ENCODE results near the gene ANKS1B. TPM values are rescaled to one million over a fixed set of nuclear protein-coding genes. Genes with fewer than 3 reads are reported as not detected.
A peak's percentile ranks its signal among the peaks of the same experiment; 100 is the strongest.

The ANKS1B gene
- total and polyA plus RNA-seq, 11 donors: 0.62 to 5.8 (median 1.8) TPM

GRCh38 chr12:99486277-99486676 is 498.5 kb downstream of the ANKS1B start:
- ATAC-seq (no peak), DNase-seq (no peak)
- H3K9me3 ChIP-seq: peaks cover 0 to 47% (median 7%) of the 10 kb centered on the region in 12 donors
- H3K4me3 ChIP-seq: no peak overlapping the region
- no peak for TF ChIP-seq CTCF (IDR thresholded peaks at IDR 0.05)
- TF ChIP-seq POLR2A (IDR thresholded peaks at IDR 0.05): no peak
- no peaks in the 10 kb centered on the region for H3K27me3 ChIP-seq
- intact Hi-C loops (cut with DNase I): no loop called here
- H3K4me1 ChIP-seq: no peaks in the 10 kb centered on the region
- H3K36me3 ChIP-seq: no peaks in the 10 kb centered on the region
- WGBS, 4 donors: 33 to 71% (median 62%) methylated on average over 1 of the region's 1 CpG
- no peak overlapping the region for H3K27ac ChIP-seq

DNA sequence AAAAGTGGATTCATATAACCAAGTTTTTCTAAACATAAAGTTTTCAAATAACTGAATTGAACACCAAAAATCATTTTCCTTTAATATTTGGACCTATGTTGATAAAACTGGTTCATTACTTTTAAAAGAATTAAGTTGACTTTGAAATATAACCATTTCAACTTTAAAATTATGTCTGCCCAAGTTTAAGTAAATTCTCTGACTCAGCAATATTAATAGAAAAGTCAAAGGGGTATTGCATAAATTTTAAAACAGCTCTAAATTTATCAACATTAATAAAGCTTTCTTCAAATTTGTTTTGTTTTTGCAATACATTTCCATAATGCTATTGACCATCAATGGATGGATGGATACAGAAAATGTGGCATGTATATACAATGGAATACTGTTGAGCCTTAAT is 505.6 kb downstream of the ANKS1B start:
- no peak for TF ChIP-seq CTCF (IDR thresholded peaks at IDR 0.05)
- TF ChIP-seq POLR2A (IDR thresholded peaks at IDR 0.05): no peak
- intact Hi-C loops (cut with DNase I): no loop called here
- ATAC-seq (no peak), DNase-seq (no peak)
- H3K27ac ChIP-seq: no peak overlapping the region
- peaks cover 0 to 49% (median 4%) of the 10 kb centered on the region in 12 donors for H3K9me3 ChIP-seq
- H3K27me3 ChIP-seq: no peaks in the 10 kb centered on the region
- H3K36me3 ChIP-seq: no peaks in the 10 kb centered on the region
- H3K4me1 ChIP-seq: no peaks in the 10 kb centered on the region
- H3K4me3 ChIP-seq: no peak overlapping the region

DNA sequence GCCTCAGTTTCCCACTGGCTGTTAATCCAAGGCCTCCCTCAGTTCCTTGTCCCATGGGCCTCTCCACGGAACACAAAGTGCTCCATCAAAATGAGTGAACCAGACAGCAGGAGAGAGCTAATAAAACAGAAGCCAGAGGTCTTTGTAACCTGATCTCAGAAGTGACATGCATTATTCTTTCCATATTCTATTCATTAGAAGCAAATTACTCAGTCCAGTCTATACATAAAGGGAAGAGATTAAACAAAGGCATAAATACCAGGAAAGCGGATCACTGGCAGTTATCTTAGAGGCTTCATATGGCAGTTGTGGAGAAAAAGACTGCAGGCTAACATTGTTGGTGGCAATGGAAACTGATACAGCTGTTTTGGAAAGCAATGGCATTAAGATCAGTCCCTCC is 507.8 kb downstream of the ANKS1B start:
- DNase-seq (no peak), ATAC-seq (no peak)
- intact Hi-C loops (cut with DNase I): no loop called here
- 72 to 92% (median 74%) methylated on average over 2 of the region's 2 CpGs for WGBS, 4 donors
- Histone ChIP-seq H3K36me3 (no peaks in the 10 kb centered on the region), H3K9me3 (peaks cover 0 to 27% (median 4%) of the 10 kb centered on the region in 12 donors), H3K27ac (no peak overlapping the region), H3K27me3 (no peaks in the 10 kb centered on the region), H3K4me1 (no peaks in the 10 kb centered on the region), H3K4me3 (no peak overlapping the region)
- TF ChIP-seq CTCF (IDR thresholded peaks at IDR 0.05): no peak
- no peak for TF ChIP-seq POLR2A (IDR thresholded peaks at IDR 0.05)

DNA sequence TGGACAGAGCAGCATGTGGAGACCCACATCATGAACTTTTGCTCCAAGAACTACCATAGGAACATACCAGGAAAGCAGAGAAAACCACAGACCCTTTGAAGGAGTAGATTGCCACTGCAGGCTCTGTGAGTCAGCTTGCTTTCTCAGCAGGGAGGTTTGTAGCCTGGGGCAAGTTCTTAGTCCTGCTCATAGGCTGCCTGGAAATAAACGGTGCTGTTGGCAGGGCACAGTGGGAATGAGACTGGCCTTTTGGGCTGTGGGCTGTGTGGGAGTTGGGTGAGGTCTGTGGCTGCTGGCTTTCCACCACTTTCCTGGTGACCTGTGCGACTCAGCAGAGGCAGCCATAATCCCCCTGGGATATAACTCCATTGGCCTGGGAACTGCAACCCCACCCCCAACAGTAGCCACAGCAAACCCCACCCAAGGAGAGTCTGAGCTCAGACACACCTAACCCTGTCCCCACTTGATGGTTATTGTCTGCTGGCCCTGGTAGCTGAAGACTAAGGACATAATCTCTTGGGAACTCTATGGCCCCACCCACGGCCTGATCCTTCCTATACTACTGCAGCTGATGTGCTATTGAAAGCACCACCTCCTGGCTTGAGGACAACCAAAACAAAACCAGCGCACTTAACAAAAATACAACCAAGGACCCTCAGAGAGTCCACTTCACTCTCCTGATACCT is 529.2 kb downstream of the ANKS1B start:
- Histone ChIP-seq H3K27me3 (no peaks in the 10 kb centered on the region), H3K36me3 (no peaks in the 10 kb centered on the region), H3K4me3 (no peak overlapping the region), H3K27ac (no peak overlapping the region), H3K4me1 (peaks cover 0 to 6% (median 0%) of the 10 kb centered on the region in 12 donors), H3K9me3 (peaks cover 0 to 29% (median 0%) of the 10 kb centered on the region in 12 donors)
- intact Hi-C loops (cut with DNase I): no loop called here
- no peak for TF ChIP-seq POLR2A (IDR thresholded peaks at IDR 0.05)
- no peak for TF ChIP-seq CTCF (IDR thresholded peaks at IDR 0.05)
- ATAC-seq: peak in 1 of 4 donors; percentile 15
- DNase-seq: no peak
- 55 to 66% (median 61%) methylated on average over 4 of the region's 4 CpGs for WGBS, 4 donors
